Measurements from ENCODE around the gene EPHA5. TPM values are rescaled to one million over a fixed set of nuclear protein-coding genes. Genes with fewer than 3 reads are reported as not detected.

The EPHA5 gene
- total and polyA plus RNA-seq, 9 of the 15 experiments (the other 6 are each of a cell fraction or from before 2014, with no cell fraction given) = 0.04 TPM; not detected in 8

DNA sequence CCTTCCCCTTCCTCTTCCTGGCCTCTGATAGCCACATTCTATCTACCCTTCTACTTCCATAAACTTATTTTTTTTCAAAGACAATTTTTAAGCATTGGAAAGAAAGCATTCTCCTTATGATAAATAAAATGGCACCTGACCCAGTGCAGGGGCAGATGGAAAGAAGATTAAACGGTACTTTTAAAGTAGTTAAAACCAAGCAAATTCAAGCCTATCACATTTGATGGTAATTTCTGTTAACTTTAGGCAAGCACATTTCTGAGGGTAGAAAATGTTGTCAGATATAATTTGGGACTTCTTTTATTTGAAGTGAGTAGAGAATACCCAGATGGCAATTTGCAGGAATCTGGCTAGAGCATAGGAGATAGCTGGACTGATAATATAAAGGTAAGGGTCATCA is 332.9 kb downstream of the EPHA5 start:
- TF ChIP-seq, protein P1, sequence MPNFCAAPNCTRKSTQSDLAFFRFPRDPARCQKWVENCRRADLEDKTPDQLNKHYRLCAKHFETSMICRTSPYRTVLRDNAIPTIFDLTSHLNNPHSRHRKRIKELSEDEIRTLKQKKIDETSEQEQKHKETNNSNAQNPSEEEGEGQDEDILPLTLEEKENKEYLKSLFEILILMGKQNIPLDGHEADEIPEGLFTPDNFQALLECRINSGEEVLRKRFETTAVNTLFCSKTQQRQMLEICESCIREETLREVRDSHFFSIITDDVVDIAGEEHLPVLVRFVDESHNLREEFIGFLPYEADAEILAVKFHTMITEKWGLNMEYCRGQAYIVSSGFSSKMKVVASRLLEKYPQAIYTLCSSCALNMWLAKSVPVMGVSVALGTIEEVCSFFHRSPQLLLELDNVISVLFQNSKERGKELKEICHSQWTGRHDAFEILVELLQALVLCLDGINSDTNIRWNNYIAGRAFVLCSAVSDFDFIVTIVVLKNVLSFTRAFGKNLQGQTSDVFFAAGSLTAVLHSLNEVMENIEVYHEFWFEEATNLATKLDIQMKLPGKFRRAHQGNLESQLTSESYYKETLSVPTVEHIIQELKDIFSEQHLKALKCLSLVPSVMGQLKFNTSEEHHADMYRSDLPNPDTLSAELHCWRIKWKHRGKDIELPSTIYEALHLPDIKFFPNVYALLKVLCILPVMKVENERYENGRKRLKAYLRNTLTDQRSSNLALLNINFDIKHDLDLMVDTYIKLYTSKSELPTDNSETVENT (CRISPR knock-in tag; IDR thresholded peaks at IDR 0.05) = no peak
- TF ChIP-seq, protein P2, sequence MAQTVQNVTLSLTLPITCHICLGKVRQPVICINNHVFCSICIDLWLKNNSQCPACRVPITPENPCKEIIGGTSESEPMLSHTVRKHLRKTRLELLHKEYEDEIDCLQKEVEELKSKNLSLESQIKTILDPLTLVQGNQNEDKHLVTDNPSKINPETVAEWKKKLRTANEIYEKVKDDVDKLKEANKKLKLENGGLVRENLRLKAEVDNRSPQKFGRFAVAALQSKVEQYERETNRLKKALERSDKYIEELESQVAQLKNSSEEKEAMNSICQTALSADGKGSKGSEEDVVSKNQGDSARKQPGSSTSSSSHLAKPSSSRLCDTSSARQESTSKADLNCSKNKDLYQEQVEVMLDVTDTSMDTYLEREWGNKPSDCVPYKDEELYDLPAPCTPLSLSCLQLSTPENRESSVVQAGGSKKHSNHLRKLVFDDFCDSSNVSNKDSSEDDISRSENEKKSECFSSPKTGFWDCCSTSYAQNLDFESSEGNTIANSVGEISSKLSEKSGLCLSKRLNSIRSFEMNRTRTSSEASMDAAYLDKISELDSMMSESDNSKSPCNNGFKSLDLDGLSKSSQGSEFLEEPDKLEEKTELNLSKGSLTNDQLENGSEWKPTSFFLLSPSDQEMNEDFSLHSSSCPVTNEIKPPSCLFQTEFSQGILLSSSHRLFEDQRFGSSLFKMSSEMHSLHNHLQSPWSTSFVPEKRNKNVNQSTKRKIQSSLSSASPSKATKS (CRISPR knock-in tag; IDR thresholded peaks at IDR 0.05) = no peak
- no peak for TF ChIP-seq EWSR1 (IDR thresholded peaks at IDR 0.05; ENCODE audit: borderline replicate concordance, low read depth, partially characterized antibody)
- TF ChIP-seq NFATC3 (IDR thresholded peaks at IDR 0.05) = no peak
- no peak for TF ChIP-seq IFI16 (CRISPR knock-in tag; IDR thresholded peaks at IDR 0.05)
- TF ChIP-seq MTA1 (IDR thresholded peaks at IDR 0.05; ENCODE audit: borderline replicate concordance) = no peak
- TF ChIP-seq MTF1 (CRISPR knock-in tag; IDR thresholded peaks at IDR 0.05; ENCODE audit: borderline replicate concordance) = no peak
- TF ChIP-seq SIX5 (IDR thresholded peaks at IDR 0.05; ENCODE audit: borderline replicate concordance in 1 of 2, insufficient read depth in 1 of 2, low read depth in 1 of 2, low read length in 2 of 2) = no peak
- no peak for TF ChIP-seq C11orf30 (IDR thresholded peaks at IDR 0.05; ENCODE audit: low read depth)
- no peak for TF ChIP-seq ADNP (tag; IDR thresholded peaks at IDR 0.05)
- TF ChIP-seq DNMT1 (IDR thresholded peaks at IDR 0.05) = no peak
- CTCF ChIA-PET (ENCODE audit: low intra/inter-chr PET ratio) = no interaction called here
- H3K27ac ChIP-seq (ENCODE audit: extremely low read depth, low read depth, low read length) = no peak overlapping the region
- no peak overlapping the region for H3K4me3 ChIP-seq
- no peaks in the 10 kb centered on the region for H3K9me1 ChIP-seq (ENCODE audit: control insufficient read depth, insufficient read depth, low read length)
- WGBS (ENCODE audit: insufficient coverage, low coverage, missing lambda C conversion rate) = 0% methylated on average over 1 of the region's 1 CpG
- no peak for FAIRE-seq
- no peaks in the 10 kb centered on the region for H3K9me3 ChIP-seq (replicated peaks; ENCODE audit: control insufficient read depth, insufficient read depth, low read depth, low read length)
- BruUV-seq (replicated peaks) = no TSS peak
- intact Hi-C loops (cut with micrococcal nuclease) (no loop called here), in situ Hi-C loops (cut with MboI) (no loop called here)
- no peak for ATAC-seq
- H3K27me3 ChIP-seq (ENCODE audit: control insufficient read depth in 2 of 2, insufficient read depth in 2 of 2, low read length in 2 of 2) = no peaks in the 10 kb centered on the region
- POLR2A ChIA-PET = no interaction called here
- DNase-seq (ENCODE audit: extremely low read depth in 1 of 4, low spot score in 3 of 4) = no peak
- no peaks in the 10 kb centered on the region for H3K36me3 ChIP-seq (ENCODE audit: control insufficient read depth, insufficient read depth, low read length)
- no peaks in the 10 kb centered on the region for H3K4me1 ChIP-seq (replicated peaks in 1 of 2; ENCODE audit: control insufficient read depth in 2 of 2, insufficient read depth in 2 of 2, low read length in 2 of 2)
- no peak overlapping the region for H3K9ac ChIP-seq (ENCODE audit: insufficient read depth in 1 of 2, low read depth in 2 of 2, low read length in 2 of 2)
- no peak overlapping the region for H2AFZ ChIP-seq (ENCODE audit: low read depth, low read length)
- H3K79me2 ChIP-seq (ENCODE audit: control insufficient read depth, insufficient read depth, low read length) = no peaks in the 10 kb centered on the region
- no peaks in the 10 kb centered on the region for H4K20me1 ChIP-seq (replicated peaks; ENCODE audit: control insufficient read depth, insufficient read depth, low read length)
- no peak overlapping the region for H3K4me2 ChIP-seq (ENCODE audit: insufficient read depth, low read length)

Data from K562 (cell line).